ENCODE measurements around the gene MARF1. TPM values are rescaled to one million over a fixed set of nuclear protein-coding genes. Genes with fewer than 3 reads are reported as not detected.

MARF1 gene
- total and polyA plus RNA-seq, 2 of the 8 experiments (the other 6 are each of a cell fraction or from before 2014, with no cell fraction given): 5.6 to 31.4 TPM

DNA sequence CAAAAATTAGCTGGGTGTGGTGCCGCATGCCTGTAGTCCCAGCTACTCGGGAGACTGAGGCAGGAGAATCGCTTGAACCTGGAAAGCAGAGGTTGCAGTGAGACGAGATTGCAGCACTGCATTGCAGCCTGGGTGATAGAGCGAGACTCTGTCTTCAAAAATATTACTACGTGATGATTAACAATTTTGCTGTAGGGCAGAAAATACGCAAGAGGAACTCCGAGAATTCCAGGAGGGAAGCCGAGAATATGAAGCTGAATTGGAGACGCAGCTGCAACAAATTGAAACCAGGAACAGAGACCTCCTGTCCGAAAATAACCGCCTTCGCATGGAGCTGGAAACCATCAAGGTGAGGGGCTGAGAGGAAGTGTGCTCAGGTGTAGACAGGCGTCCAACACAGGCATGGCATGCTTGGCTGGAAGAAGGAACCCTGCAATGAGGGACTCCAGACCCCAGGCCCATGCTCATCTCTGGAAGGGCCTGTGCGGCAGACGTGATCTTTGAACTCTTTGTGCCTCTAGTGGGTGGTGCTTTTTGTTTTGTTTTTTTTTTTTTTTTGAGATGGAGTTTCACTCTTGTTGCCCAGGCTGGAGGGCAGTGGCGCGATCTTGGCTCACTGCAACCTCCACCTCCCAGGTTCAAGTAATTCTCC is 24.3 kb upstream of the MARF1 start (continued):
- TF ChIP-seq MAFK (IDR thresholded peaks at IDR 0.05; ENCODE audit: low read depth, low read length) (no peak), SIRT6 (IDR thresholded peaks at IDR 0.05; ENCODE audit: low read length) (no peak), RXRA (IDR thresholded peaks at IDR 0.05; ENCODE audit: insufficient read depth, low read depth, low read length) (no peak), SRF (IDR thresholded peaks at IDR 0.05; ENCODE audit: low read depth, low read length) (no peak)

Measured in H1 (cell line).